Right ventricle myocardium inferior (tissue), 1 donor: ENCODE data around the gene JAK3. TPM values are rescaled to one million over a fixed set of nuclear protein-coding genes. Genes with fewer than 3 reads are reported as not detected.
"Not testable (repeated sequence)": the region's sequence is repeated elsewhere in the genome, so short reads cannot be mapped to it uniquely, and the experiment has no call there.

Experiments
- ATAC-seq: fragments of 200-7000 bp; cut with Tn5 transposase; one replicate; pipeline ENCODE4 v1.9.1; 2020; ENCODE audit warnings: mild to moderate bottlenecking, moderate library complexity
- DNase-seq: peaks from one replicate; pipeline ENCODE4 v3.0.0; 2021; ENCODE audit errors: missing footprints
- intact Hi-C: fragments of 100-400 bp; cut with DNase I; formaldehyde crosslinking; loops from one replicate; pipeline ENCODE4 v1.11.0; 2022
- long read RNA-seq: library from polyadenylated mRNA; unstranded; transcript quantifications from one replicate; pipeline ENCODE4 v2.0.0, GENCODE V29; 2021
- total RNA-seq: library from RNA; stranded (reverse); fragmentation: NEBNext Ultra II Directional; extraction: Animal tissue kit (Norgen Biotek cat#: 25700); gene quantifications from one replicate; pipeline ENCODE4 v1.2.1, GENCODE V29; 2021
- donor health status: DM: no; HTN: yes; CAD: no; lungs with severe emphysema.

The JAK3 gene
- 1.9 TPM for total RNA-seq
- long read RNA-seq = 0 reads

GRCh38 chr19:17847538-17848366 is at the start of gene JAK3:
TSS of gene JAK3 (minus strand) at chr19:17847982. CDS start at chr19:17844417, 3,565 bp downstream.
- peak; percentile 41 for ATAC-seq
- peak; percentile 86 for DNase-seq
- intact Hi-C loops = no loop called here

- no peak for ATAC-seq
Observed at GRCh38 chr19:17893766-17894165, 46.0 kb upstream of the JAK3 start.

GRCh38 chr19:17889609-17890214 is 41.9 kb upstream of the JAK3 start:
- intact Hi-C loops = no loop called here
- DNase-seq (no peak), ATAC-seq (no peak)

More at GRCh38 chr19:17893766-17894165, 46.0 kb upstream of the JAK3 start:
- DNase-seq = no peak
- intact Hi-C loops = no loop called here

GRCh38 chr19:17888260-17888659 is 40.5 kb upstream of the JAK3 start:
- intact Hi-C loops = no loop called here
- DNase-seq (no peak), ATAC-seq (no peak)

GRCh38 chr19:17887221-17887620 is 39.4 kb upstream of the JAK3 start:
- intact Hi-C loops = not testable (repeated sequence)

GRCh38 chr19:17886515-17886914 is 38.7 kb upstream of the JAK3 start:
- intact Hi-C loops = no loop called here
- DNase-seq (peak; percentile 13), ATAC-seq (no peak)

More at GRCh38 chr19:17887221-17887620, 39.4 kb upstream of the JAK3 start:
- ATAC-seq = not testable (repeated sequence)
- DNase-seq = peak; percentile 7

GRCh38 chr19:17883627-17884410 is 36.0 kb upstream of the JAK3 start:
- intact Hi-C loops = no loop called here
- DNase-seq (peak; percentile 44), ATAC-seq (no peak)

GRCh38 chr19:17881701-17882100 is 33.9 kb upstream of the JAK3 start:
- DNase-seq (peak; percentile 22), ATAC-seq (no peak)
- intact Hi-C loops = no loop called here

GRCh38 chr19:17879466-17879865 is 31.7 kb upstream of the JAK3 start:
- intact Hi-C loops = no loop called here
- no peak for ATAC-seq

GRCh38 chr19:17877696-17878095 is 29.9 kb upstream of the JAK3 start:
- ATAC-seq (no peak), DNase-seq (peak; percentile 58)
- intact Hi-C loops = no loop called here

More at GRCh38 chr19:17879466-17879865, 31.7 kb upstream of the JAK3 start:
- DNase-seq = peak; percentile 7

GRCh38 chr19:17874758-17875135 is 27.0 kb upstream of the JAK3 start:
- intact Hi-C loops = no loop called here
- peak; percentile 32 for DNase-seq
- no peak for ATAC-seq

- intact Hi-C loops = no loop called here
- DNase-seq (peak; percentile 54), ATAC-seq (no peak)
Observed at GRCh38 chr19:17873786-17874757, 26.3 kb upstream of the JAK3 start.

GRCh38 chr19:17872251-17873001 is 24.6 kb upstream of the JAK3 start:
- intact Hi-C loops = no loop called here
- peak; percentile 67 for DNase-seq
- ATAC-seq = no peak

- DNase-seq = peak; percentile 41
- intact Hi-C loops = no loop called here
- ATAC-seq = no peak
Observed at GRCh38 chr19:17871878-17872250, 24.1 kb upstream of the JAK3 start, which contains the start of gene SLC5A5. TSS of gene SLC5A5 (plus strand) at chr19:17871945. CDS start at chr19:17872320, 375 bp downstream.

- intact Hi-C loops = no loop called here
- DNase-seq = peak; percentile 9
- no peak for ATAC-seq
Observed at GRCh38 chr19:17871032-17871877, 23.5 kb upstream of the JAK3 start.

GRCh38 chr19:17869114-17869608 is 21.4 kb upstream of the JAK3 start:
- intact Hi-C loops = no loop called here
- no peak for ATAC-seq
- DNase-seq = peak; percentile 2
